ENCODE measurements around the gene CTXND1.

Gene CTXND1

DNA sequence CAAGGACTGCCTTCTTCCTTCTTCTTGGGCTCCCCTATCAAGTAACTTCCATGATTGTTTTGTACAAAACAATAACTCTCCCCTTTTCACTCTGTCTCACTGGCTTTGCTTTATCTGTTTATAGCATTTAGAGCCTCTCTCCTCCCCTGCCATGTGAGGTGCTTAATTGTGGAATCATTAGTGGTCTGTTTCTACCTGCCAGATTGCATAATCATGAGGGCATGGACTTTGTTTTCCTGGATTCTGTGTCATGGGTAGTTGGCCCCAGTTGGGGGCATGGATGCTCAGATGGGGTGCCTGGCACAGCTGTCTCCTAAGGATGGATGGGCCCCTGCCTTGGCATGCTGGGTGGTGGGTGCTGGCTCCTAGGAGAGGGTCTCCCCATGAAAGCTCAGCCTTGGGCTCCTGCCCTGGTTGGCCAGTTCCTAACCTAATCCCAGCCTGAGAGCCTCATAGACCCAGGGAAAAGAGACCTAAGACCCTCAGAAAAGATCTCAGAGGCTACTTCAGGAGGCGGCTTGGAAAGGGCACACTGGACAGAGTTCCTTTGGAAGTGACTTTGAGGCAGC is 8.0 kb upstream of the CTXND1 start:
- DNase-seq (ENCODE audit: extremely low read depth in 1 of 2, low read depth in 1 of 2) = no peak

DNA sequence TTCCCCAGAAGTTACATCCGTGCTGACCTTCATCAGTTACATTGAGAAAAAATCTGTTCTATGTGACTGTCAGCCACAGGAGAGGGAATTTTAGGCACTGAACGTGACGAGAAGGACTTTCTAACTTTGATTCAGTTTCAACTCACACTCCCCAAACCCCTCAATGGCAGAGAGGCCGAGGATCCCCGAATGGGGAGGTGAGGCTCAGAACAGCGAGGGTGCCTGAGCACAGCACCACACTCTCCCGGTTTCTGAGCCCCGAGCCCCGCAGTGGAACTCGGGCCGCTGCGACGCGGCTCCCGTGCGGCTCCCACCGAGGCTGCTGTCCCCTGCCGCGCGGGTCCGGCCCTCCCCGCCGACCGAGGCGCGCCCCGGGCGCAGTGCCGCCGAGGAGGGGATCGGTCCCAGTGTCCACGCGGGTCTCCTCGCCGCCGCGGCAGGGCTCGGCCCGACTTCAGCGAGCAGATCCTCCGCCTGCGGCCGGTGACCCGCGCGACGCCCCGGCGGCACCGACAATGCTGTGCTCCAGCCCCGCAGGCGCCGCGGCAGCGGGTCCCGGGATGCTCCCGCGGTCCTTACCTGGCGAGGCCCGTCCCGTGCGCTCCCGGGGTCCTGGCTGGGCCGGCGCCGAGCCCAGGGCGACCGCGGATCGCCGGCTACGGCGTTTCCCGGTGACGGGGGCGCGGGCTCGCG is 439 bp downstream of the CTXND1 start:
- no peak for DNase-seq (ENCODE audit: extremely low read depth in 1 of 2, low read depth in 1 of 2)

DNA sequence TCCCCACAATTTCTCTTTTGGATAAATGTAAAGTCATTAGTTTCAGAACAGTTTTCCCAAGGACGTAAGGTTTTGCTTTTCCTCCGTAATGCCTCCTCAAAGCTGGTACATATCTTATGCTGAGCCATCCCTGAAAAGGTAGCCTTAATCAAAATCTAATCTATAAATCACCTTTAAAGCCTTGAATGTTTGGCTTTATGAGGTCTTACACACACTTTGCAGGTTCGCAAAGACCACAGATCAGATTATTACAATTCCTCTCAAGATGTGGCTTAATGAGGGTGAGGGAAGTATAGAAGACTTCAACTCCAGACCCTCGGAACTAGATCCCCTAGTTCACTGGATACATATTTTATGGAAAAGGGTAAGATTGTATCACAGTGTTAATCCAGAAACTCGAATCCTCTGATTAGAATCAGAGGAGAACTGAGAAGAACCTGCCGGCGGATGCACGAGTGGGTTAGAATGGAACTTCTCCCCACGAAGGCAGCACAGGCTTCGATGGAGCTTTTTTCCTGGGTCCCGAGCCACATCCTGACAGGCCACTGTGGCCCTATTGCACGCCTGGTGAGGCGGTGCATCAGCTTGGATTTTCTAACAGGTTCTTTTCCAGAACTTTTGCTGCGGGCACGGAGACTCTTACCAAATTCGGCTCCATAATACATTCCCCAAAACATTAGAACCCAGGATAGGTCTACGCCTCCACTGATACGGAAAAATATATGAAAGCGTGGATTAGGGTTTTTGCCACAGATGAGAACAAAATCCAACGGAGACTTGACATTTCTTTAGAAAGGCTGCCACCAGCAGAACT is 1.2 kb downstream of the CTXND1 start:
- DNase-seq (ENCODE audit: extremely low read depth in 1 of 2, low read depth in 1 of 2) = no peak

DNA sequence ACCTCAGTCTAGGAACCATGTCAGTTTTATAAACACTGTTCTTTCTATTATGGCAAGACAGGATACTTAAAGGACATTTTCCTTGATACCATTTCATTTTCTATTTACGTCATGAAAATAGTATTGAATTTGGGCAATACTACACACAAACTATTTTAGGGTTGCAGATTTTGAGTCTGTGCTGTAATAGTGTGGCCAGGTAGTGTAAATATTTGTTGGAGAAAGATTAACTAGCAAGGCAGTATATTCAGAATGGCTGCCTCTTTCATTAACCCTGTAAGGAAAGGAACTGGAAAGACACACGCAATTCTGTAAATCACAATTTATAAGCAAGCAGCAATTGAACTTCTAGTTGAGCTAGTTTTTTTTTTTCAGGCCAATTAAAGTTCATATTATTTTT is 2.0 kb downstream of the CTXND1 start:
- DNase-seq (ENCODE audit: extremely low read depth in 1 of 2, low read depth in 1 of 2) = no peak

DNA sequence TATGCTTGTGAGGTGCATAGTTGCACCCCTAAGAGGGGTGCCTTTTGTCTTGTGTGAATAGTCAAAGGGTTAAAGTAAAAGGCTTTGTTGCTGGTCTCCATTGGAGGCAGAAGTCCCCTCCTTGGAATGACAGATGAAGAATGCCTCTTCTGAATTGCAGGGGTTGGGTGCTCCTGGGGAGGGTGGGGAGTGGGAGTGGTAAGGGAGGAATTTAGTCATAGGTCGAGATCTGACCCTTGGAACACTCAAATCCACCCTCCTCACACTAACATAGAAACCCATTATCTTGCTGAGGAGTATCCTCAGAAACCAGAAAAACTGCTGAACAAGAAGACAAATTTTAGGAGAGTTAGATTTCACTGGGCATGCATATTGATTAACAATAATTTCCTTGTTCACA is 4.7 kb downstream of the CTXND1 start:
- no peak for DNase-seq (ENCODE audit: extremely low read depth in 1 of 2, low read depth in 1 of 2)

DNA sequence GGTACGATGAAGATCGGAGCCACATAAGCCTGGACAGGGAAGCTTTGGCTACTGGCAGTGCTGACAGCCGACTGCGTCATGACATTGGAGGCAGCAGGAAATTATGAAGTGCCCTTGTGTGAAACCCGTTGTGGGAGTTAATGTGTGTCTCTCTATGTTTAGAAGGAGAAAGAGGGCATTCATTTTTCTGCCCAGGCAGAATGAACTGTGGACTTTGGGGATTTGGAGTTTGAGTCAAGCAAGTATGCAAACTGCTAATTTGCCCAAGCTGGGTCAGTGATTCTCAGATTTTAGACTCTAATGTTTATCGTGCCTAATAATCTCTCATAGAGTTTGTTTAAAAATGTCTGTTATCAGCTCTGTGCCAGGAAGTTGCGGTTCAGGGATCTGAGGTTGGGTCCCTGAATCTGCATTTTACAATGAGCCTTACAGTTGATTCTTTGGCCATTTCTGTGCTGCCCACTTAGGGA is 5.6 kb downstream of the CTXND1 start:
- DNase-seq (ENCODE audit: extremely low read depth in 1 of 2, low read depth in 1 of 2) = no peak

DNA sequence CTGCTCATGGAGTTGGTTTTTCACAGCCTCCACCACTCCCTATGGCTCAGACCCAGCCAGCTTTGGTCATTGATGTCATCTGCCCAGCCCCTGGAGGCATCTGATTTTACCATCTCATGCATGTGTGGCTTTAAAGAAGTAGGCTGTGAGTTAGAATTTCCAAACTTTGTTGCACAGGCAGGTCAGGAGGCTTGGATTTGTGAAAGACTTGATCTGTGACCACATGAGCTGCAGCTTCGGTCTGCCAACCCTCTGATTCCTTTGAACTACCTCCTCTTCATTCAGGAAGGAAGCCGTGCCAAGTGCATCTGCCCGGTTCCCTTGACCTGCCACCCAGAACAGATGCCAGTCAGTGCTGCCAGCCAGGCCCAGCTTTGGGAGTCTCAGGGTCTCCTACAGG is 9.2 kb downstream of the CTXND1 start:
- no peak for DNase-seq (ENCODE audit: extremely low read depth in 1 of 2, low read depth in 1 of 2)

DNA sequence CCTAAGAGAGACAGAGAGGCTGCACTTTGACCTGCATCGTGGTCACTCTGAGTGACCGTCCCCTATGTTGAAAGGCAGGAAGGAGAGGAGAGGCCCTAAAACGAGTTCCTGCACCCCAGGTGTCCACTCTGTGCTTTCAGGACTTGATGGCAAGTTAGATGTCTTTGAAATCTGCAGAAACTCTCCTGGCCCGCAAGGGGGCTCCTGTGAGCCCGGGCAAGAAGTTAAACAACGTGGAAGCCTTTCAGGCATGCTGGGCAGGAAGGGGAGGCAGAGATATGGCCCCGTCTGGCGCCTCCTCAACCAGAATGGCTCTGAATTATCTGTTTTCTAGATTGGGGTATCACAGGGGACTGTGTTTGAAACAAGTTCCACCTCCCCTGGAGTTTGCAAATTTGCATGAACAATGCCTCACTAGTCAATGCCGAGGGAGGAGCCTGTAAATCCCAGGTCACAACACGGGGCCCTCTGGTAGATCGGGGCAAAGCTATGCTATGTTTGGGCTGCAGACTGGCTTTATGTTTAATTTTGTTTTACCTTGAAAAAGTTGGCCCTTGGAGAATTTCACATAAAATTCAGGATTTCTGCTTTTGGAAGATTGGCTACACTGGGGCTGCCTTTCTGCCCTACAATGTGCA is 9.8 kb downstream of the CTXND1 start:
- DNase-seq (ENCODE audit: extremely low read depth in 1 of 2, low read depth in 1 of 2) = no peak

DNA sequence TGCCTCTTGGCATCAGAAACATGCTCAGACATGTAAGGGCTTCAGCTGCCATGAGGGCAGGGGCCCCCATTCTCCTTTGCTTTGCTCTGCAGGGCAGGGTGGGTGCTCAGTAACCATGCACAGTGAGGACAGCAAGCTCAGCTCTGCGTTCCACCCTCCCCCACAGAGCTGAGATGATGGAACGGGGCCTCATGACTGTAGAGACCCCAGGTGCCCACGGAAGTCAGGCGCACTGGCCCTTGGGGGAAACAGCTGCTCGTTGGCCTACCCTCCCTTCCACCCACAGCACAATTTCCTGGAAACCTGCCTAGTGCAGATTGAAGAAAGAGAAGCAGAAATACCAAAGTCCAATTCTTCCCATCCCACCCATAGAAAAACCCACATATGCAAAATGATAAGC is 10.5 kb downstream of the CTXND1 start:
- no peak for DNase-seq (ENCODE audit: extremely low read depth in 1 of 2, low read depth in 1 of 2)

DNA sequence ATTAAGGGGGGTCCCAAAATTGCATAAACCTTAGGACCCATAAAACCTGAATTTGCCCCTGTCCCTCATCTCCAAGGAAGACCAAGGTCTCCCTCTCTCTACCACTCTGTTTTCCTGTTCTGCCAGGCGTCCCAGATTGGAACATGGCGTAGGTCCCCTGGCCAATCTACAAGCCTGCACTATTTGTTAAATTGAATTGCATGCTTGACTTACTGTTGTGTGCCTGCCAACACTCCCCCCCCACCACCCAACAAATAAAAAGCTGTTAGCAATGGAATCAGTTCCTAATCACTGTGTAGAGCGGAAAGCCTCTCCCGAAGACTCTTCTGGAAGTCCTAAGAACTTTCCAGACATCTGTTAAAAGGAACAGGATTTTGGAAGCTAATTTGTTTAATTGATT is 11.7 kb downstream of the CTXND1 start:
- no peak for DNase-seq (ENCODE audit: extremely low read depth in 1 of 2, low read depth in 1 of 2)

DNA sequence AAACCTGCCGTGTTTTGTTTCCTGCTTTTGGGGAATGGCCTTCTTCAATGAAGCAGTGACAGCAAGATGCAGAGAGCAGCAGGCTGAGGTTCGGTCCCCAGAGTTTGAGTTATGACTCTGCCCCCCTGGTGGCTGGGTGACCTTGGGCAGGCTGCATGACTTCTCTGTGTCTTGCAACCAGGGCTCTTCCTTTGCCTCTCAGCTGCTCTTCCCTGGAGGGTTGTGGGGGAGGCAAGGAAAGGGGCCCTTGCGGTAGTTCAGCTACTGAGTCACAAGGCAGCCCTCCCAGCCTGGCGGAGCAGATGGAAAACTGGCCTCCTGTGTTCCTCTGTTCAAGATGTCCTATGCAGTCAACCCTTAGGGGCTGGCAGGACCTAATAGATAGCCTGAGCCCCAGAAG is 17.1 kb downstream of the CTXND1 start:
- no peak for DNase-seq (ENCODE audit: extremely low read depth in 1 of 2, low read depth in 1 of 2)

DNA sequence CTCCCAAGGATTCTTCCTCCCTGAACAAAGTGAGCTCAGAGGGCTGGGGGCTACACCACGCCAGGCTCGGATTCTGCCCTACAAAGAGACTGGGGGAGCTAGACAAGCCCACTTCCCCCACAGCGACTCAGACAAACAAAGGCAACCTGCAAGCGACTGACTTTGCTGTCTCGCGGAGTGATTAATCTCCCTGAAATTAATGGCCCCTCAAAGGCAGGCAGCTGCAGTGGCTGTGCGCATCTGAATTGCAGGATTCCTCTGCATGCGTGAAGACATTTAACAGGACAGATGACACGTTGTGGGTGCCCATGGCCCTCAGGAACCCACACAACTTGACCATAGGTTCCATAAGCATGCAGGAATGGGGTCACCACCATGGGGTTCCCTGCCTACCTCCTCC is 18.4 kb downstream of the CTXND1 start:
- no peak for DNase-seq (ENCODE audit: extremely low read depth in 1 of 2, low read depth in 1 of 2)

DNA sequence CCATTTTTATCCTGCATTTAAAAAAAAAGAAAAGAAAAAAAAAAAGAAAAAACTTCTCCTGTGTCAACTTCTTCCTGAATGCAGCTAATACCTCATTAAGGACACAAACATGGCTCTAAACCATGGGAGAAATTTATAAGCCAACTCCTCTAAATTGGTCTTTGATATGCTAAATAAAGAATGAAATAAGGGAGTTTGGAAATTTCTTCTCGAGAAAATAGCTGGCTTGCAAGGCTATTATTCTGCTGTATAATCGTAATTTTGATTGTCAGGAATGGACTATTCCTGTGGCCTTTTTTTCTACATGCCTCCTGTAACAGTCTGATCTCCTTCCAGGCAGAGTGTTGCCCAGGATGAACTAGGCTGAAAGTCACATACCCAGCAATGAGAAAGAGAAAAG is 20.6 kb downstream of the CTXND1 start:
- DNase-seq (ENCODE audit: extremely low read depth in 1 of 2, low read depth in 1 of 2) = no peak

DNA sequence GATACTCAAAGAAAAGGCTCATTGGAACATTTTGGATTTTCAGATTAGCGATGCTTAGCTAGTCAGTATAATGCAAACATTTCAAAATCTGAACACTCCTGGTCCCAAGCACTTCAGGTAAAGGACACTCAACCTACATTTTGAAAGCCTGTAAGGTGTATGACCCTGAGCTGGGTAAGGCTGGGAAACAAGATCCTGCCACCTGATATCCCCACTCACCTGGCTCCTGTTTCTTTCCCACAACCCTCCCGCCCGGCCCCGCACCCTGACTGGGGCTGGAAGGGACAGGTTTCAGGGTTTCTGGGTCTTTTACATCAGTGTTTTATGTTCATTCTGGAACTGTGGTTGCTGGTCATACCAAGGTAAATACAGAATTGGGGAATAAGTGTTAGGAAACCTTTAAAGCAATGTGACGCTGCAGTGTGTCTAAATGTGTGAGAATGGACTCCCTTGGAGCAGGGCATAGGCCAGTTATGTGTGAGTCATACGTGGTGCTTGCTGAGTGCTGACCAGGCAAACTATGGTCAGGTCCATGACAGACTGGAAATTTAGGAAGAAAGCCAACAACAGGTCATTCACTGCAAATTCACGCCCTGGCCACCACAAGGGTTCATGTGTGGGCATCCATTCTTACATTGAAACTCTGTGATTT is 22.9 kb downstream of the CTXND1 start:
- no peak for DNase-seq (ENCODE audit: extremely low read depth in 1 of 2, low read depth in 1 of 2)

DNA sequence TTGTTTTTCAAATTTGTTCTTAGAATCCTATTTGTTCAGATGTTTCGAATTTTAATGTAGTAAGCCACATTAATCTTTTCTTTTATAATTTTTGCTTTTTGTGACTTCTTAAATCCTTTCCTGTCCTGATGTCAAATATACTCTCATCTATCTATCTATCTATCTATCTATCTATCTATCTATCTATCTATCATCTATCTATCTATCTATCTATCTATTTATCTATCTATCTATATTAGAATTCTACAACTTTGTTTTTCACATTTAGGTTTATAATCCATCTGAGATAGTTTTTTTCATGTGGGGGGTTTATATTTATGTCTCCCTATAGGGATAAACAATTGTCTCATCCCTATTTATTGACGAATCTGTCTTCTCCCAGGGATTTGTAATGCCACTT is 32.1 kb downstream of the CTXND1 start:
- no peak for DNase-seq (ENCODE audit: extremely low read depth in 1 of 2, low read depth in 1 of 2)

DNA sequence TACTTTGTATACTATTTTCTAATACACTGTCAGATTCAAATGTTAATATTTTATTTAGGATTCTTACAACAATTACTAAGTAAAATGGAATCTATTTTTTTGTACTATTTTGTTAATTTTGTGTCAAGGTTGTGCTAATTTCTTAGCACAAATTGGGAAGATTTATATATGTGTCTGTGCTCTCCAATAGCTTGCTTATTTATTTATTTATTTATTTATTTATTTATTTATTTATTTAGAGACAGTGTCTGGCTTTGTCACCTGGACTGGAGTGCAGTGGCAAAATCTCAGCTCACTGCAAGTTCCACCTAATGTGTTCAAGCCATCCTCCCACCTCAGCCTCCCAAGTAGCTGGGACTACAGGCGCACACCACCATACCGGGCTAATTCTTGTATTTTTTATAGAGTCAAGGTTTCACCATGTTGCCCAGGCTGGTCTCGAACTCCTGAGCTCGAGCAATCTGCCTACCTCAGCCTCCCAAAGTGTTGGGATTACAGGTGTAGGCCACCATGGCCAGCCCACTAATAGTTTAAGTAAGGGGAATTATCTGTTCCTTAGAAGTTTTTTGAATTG is 34.6 kb downstream of the CTXND1 start:
- no peak for DNase-seq (ENCODE audit: extremely low read depth in 1 of 2, low read depth in 1 of 2)

DNA sequence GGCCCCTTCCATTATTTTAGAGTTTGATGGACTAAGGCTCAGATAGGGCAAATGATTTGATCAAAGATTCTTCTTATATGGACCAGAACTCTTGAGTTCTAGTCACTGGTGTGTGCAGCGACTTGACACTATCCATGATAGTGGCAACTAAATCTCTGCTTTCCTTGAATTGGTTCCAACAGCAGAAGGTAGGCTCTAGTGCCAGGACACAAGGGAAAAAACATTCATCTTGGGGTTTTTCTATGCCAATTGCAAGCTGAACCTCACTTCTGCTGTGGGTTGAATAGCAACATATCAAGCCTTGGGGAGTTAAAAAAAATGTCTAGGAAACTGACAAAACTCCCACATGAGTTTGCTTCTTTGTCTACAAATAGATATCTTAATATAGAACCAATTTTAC is 35.1 kb downstream of the CTXND1 start:
- DNase-seq (ENCODE audit: extremely low read depth in 1 of 2, low read depth in 1 of 2) = no peak

DNA sequence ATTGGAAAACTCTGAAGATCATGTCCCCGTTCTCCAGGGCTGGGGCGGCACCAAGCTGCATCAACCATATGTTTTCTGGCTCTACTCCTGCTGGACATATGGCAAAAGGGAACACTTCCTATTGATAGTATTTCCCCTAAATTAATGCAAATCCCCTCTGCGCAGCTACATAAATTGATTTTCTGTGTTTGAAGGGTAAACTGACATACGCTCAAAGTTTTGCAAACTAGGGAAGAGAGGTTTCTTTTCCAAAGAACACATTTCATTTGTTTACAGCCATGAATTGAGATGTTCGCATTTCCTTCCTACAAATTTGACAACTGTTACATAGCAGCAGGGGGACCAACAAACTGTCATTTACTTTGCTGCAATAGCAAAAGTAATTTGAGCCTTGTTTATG is 35.9 kb downstream of the CTXND1 start:
- DNase-seq (ENCODE audit: extremely low read depth in 1 of 2, low read depth in 1 of 2) = no peak

DNA sequence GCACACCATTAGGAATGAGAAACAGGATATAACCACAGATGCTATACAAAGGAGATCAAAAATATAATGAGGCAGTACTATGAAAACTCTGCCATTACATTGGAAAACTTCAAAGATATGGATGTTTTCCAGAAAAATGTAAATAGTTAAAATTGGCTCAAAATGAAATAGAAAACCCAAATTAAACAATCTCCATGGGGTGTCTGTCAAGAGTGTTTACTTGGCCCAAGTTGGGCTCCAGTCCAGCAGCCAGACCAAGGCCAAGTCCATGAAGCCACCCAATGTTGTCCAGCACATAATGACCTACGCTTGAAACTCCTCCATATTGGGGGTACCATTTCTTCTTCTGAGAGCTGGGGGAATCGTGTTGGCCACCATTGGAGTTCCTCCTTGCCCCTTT is 37.1 kb downstream of the CTXND1 start:
- DNase-seq (ENCODE audit: extremely low read depth in 1 of 2, low read depth in 1 of 2) = no peak

DNA sequence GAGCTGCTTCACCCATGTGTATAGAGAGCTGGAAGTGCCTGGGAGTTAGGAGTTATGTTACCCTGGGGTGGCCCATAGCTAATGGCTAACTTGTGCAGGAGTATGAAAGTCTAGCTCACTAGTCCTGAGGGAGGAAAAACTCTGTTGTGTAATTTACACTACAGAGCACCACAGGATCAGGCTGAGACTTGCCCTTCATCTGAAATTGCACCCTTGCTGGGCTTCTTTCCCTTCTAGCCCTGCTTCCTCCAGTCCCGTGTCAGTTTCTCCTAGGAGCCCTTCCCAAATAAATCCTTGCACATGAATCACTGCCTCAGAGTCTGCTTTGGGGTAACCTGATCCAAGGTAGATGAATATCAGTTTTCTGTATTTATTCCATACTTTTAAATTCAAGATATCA is 40.0 kb downstream of the CTXND1 start:
- no peak for DNase-seq (ENCODE audit: extremely low read depth in 1 of 2, low read depth in 1 of 2)

Measured in activated CD8-positive, alpha-beta memory T cell treated with anti-CD3 and anti-CD28 coated beads for 1 hour (primary cell).